Small intestine (tissue), 7 donors: ENCODE measurements around the gene HTT. TPM values are rescaled to one million over a fixed set of nuclear protein-coding genes. Genes with fewer than 3 reads are reported as not detected.

Experiments used
- DNase-seq, 2 donors: peaks; one replicate each; pipeline versions ENCODE4 v3.0.0 to v3.0.0-alpha.2; 2013
- FAIRE-seq: peaks from 2 replicates; lab custom pipeline; 2012; peaks lifted over from hg19 to GRCh38; lab: Jason Lieb, UNC
- H3K27ac ChIP-seq, 3 donors: one replicate each; pipeline ENCODE4 v1.5.1; 2013; ENCODE audit warnings: low read length in 2 of 3, mild to moderate bottlenecking in 2 of 3, control low read depth in 1 of 3, inconsistent platforms in 1 of 3, low read depth in 1 of 3, moderate library complexity in 1 of 3
- H3K27me3 ChIP-seq, 3 donors: one replicate each; pipeline ENCODE4 v1.6.1; 2013; ENCODE audit warnings: low read length in 3 of 3, inconsistent platforms in 1 of 3; ENCODE audit not compliant: control insufficient read depth in 3 of 3, insufficient read depth in 3 of 3
- H3K36me3 ChIP-seq, 3 donors: one replicate each; pipeline ENCODE4 v1.6.1; 2013; ENCODE audit warnings: low read length in 3 of 3, inconsistent platforms in 1 of 3, low read depth in 1 of 3, mild to moderate bottlenecking in 1 of 3, moderate library complexity in 1 of 3; ENCODE audit not compliant: control insufficient read depth in 3 of 3, insufficient read depth in 2 of 3
- H3K4me1 ChIP-seq, 3 donors: one replicate each; pipeline ENCODE4 v1.6.1; 2013; ENCODE audit warnings: low read length in 2 of 3, inconsistent platforms in 1 of 3, low read depth in 1 of 3, mild to moderate bottlenecking in 1 of 3, moderate library complexity in 1 of 3; ENCODE audit not compliant: control insufficient read depth in 3 of 3, insufficient read depth in 2 of 3
- H3K4me3 ChIP-seq, 3 donors: one replicate each; pipeline ENCODE4 v1.5.1; 2013; ENCODE audit warnings: low read length in 3 of 3, control low read depth in 1 of 3, inconsistent platforms in 1 of 3, low read depth in 1 of 3, mild to moderate bottlenecking in 1 of 3, moderate library complexity in 1 of 3
- H3K9me3 ChIP-seq, 2 donors: one replicate each; pipeline ENCODE4 v1.6.1; 2013; ENCODE audit warnings: low read depth in 1 of 2, low read length in 1 of 2; ENCODE audit not compliant: control insufficient read depth in 2 of 2, insufficient read depth in 1 of 2
- WGBS, 3 donors: extraction: QIAGEN DNeasy Blood & Tissue Kit; methylation state at CpG; one replicate each; pipeline ENCODE4 v1.1.7; 2013; 5-methylcytosine and 5-hydroxymethylcytosine counted together
- polyA plus RNA-seq, 4 donors: library from polyadenylated mRNA; stranded (reverse) in 3 of 4; unstranded in 1 of 4; fragments of 200-250 nt in 3 of 4; fragments of 120-200 nt in 1 of 4; gene quantifications; one replicate each; pipeline versions ENCODE4 v1.2.1 to v1.2.3, GENCODE V29; 2013
- donor health status: healthy with polysubstance abuse.
- donor health status: control.
- donor health status: control.
- donor health status: Bipolar disorder and iron deficiency.
- donor health status: healthy.

The HTT gene
- polyA plus RNA-seq, 4 donors: 10.3 to 28.8 (median 14.8) TPM

DNA sequence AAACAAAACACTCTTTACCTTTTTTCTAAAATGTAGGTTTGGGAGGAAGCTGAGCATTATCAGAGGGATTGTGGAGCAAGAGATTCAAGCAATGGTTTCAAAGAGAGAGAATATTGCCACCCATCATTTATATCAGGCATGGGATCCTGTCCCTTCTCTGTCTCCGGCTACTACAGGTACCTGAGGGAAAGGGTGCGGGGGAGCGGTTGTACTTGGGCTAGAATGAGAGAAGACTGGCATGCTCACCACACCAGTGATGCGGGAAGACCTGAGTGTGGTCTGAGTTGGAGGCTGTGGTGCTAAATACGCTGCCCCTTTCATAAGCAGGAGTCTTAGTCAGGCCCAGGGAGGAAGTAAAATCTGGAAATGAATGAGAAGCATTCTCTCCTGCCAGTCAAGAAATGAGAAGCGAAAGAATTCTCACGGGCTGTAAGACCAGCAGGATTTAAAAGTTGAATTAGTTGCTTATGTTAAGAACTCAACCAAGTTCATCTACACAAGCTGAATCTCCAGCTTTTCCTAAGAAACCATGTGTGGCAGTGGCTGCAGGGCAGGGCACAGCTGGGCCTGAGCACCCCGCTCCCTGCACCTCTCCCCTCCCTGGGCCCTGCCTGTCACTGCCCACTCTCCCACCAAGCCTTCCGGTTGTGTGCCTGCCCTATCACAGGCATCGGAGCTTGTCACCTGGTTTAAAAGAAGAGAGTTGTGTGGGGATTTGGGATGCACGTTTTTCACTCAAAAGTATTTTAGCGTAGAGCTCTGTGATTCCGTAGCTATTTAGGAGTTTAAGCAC, 149.7 kb downstream of the HTT start:
- DNase-seq (no peak), FAIRE-seq (no peak)
- Histone ChIP-seq H3K36me3 (peaks cover 23 to 88% (median 40%) of the 10 kb centered on the region in 3 donors), H3K4me3 (no peak overlapping the region), H3K27ac (peak overlapping the region in 1 of 3 donors; percentile 18), H3K4me1 (no peaks in the 10 kb centered on the region), H3K9me3 (no peaks in the 10 kb centered on the region), H3K27me3 (no peaks in the 10 kb centered on the region)
- 94 to 97% (median 97%) methylated on average over 13 of the region's 13 CpGs for WGBS, 3 donors

DNA sequence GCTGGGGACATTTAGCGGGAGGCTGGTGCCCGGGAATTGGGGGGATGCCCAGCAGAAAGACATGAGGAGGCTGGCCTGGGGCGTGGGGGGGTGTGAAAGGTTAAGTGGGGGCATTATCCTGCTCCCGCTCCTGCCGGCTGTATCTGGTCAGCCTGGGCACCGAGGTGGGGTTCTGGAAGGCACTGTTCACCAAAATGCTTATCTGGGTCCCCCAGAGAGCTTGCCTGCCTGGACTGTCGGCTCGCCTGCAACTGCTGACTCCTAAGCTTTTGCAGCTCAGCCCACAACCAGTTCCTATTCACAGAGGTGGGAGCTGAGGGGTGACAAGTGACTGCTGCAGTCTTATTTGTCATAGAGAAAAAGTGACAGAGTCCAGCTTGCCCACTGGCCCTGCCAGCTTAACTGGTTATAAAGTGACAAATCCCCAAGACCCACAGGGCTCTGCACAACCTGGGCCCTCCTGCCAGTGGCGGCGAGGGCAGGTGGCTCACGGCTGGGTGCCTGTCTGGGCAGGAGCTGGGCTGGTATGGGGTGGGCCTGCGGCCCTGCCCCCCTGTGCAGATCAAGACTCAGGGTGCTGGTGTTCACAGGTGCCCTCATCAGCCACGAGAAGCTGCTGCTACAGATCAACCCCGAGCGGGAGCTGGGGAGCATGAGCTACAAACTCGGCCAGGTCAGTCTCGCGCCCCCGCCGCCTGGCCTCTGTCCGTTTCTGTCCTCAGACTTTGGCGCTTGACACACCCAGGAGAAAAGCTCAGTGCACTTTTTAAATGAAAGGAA, 150.8 kb downstream of the HTT start:
- peak overlapping the region in 1 of 3 donors; percentile 21 for H3K27ac ChIP-seq
- DNase-seq: no peak

DNA sequence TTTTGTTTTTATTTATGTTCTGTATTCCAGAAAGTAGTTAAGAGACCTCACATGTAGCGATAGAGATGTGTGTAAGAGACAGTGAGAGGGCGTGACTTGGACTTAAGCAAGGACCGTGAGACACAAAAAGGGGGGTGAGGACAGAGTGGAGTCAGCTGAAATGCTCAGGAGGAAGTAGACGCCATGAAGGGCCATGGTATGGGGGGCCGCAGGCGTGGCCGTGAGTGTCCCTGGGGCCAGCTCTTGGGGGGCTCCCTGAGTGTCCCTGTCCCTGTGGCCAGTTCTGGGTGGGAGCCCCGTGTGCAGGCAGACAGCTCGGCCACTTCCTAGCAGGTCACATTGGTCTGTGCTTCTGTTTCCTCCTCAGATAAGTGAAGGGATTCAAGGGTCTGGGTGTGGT, 151.5 kb downstream of the HTT start:
- no peaks in the 10 kb centered on the region for H3K27me3 ChIP-seq
- peak overlapping the region in 2 of 3 donors; percentile 33 to 75 for H3K27ac ChIP-seq
- FAIRE-seq: no peak
- H3K9me3 ChIP-seq: no peaks in the 10 kb centered on the region
- H3K4me1 ChIP-seq: no peaks in the 10 kb centered on the region
- H3K36me3 ChIP-seq: peaks cover 23 to 90% (median 40%) of the 10 kb centered on the region in 3 donors
- no peak for DNase-seq
- WGBS, 3 donors: 80 to 88% (median 87%) methylated on average over 9 of the region's 9 CpGs
- H3K4me3 ChIP-seq: no peak overlapping the region

More for the DNA sequence above, 150.8 kb downstream of the HTT start:
- WGBS, 3 donors: 88 to 92% (median 91%) methylated on average over 22 of the region's 22 CpGs
- Histone ChIP-seq H3K27me3 (no peaks in the 10 kb centered on the region), H3K9me3 (no peaks in the 10 kb centered on the region), H3K36me3 (peaks cover 23 to 88% (median 43%) of the 10 kb centered on the region in 3 donors), H3K4me1 (no peaks in the 10 kb centered on the region), H3K4me3 (no peak overlapping the region)
- FAIRE-seq: no peak

DNA sequence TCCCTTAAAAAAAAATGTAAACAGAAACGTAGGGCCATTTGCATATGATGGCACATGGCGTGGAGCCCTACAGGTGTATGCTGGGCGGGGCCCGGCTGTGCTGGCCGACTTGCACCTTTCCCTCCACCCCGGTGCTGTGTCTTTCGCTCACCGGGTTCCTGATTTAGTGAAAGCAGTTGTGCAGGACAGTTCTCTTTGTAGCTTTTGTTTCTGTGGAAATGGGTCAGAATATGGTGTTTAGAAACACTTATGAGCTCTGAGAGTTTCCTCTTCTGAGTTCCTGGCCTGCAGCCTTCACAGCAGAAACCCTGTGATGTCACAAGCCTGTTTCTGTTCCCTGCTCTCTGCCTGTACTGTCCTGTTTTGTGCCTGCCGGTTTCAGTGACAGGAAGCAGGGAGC, 152.0 kb downstream of the HTT start:
- WGBS, 3 donors: 35 to 59% (median 38%) methylated on average over 9 of the region's 9 CpGs
- no peaks in the 10 kb centered on the region for H3K4me1 ChIP-seq
- H3K36me3 ChIP-seq: peaks cover 23 to 90% (median 38%) of the 10 kb centered on the region in 3 donors
- no peaks in the 10 kb centered on the region for H3K9me3 ChIP-seq
- H3K27ac ChIP-seq: peak overlapping the region in 1 of 3 donors; percentile 75
- peak in 1 of 2 donors; percentile 17 for DNase-seq
- FAIRE-seq: no peak
- H3K27me3 ChIP-seq: no peaks in the 10 kb centered on the region
- H3K4me3 ChIP-seq: no peak overlapping the region

DNA sequence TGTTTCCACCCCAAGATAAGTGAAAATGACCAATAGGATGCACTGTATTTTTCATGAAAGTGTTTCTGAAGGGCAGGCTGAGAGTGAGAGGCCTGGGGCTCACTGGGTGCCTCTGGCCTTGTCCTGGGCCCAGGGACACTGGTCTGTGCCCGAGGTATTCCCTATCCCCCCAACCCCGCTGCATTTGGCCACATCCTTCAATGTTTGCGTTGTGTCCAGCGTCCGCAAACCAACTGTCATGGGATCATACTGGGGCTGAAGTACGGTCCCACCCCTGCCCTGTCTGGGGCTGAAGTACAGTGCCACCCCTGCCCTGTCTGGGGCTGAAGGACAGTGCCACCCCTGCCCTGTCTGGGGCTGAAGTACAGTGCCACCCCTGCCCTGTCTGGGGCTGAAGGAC, 152.5 kb downstream of the HTT start:
- DNase-seq: no peak
- 83 to 87% (median 87%) methylated on average over 6 of the region's 6 CpGs for WGBS, 3 donors
- Histone ChIP-seq H3K27me3 (no peaks in the 10 kb centered on the region), H3K36me3 (peaks cover 24 to 92% (median 36%) of the 10 kb centered on the region in 3 donors), H3K4me1 (no peaks in the 10 kb centered on the region), H3K4me3 (no peak overlapping the region), H3K9me3 (no peaks in the 10 kb centered on the region), H3K27ac (peak overlapping the region in 1 of 3 donors; percentile 60)
- no peak for FAIRE-seq

DNA sequence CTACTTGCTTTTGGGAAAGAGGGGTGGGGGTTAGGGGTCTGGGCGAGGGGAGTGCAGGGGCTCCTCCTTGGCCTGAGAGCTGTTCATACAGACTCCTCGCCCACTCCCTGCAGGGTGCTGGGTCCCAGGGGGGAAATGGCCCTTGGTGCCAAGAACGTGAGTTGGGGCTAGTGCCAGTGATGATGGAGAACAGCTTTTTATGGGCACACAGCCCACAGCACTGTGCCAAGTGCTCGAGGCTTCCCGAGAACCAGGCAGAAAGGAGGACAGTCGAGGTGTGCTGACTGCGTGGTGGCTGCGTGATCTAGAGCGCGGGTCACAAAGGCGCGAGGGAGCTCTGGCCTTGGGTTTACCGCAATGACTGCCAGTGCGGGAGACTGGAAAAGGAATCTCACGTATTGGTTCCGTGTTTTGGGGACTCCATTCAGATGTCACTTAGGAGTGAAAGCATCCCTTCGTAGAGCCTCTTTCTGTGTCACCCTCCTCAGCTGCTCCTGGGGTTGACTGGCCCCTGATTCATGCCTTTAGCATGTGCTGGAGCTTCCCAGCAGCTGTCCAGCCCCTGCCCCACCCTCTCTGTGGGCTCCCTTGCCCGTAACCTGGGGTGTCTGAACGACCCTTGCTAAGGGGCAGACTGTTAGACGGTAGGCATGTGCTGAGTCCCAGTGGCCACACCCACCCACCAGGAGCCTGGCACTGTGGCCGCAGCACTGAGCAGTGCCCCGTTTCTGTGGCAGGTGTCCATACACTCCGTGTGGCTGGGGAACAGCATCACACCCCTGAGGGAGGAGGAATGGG, 153.6 kb downstream of the HTT start:
- FAIRE-seq (no peak), DNase-seq (no peak)
- no peaks in the 10 kb centered on the region for H3K4me1 ChIP-seq

DNA sequence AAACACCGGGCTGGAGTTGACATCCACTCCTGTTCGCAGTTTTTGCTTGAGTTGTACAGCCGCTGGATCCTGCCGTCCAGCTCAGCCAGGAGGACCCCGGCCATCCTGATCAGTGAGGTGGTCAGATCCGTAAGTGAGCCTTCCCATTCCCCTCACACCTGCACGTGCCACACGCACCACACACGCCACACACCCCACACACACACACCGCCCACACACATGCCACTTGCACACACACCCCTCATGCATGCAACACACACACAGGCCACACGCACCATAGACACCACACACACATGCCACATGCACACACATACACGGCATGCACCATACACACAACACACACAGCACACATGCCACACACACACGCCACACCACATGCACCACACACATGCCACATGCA, 154.4 kb downstream of the HTT start:
- H3K27me3 ChIP-seq: no peaks in the 10 kb centered on the region
- no peaks in the 10 kb centered on the region for H3K4me1 ChIP-seq
- H3K9me3 ChIP-seq: no peaks in the 10 kb centered on the region
- H3K36me3 ChIP-seq: peaks cover 16 to 93% (median 44%) of the 10 kb centered on the region in 3 donors
- 93 to 98% (median 97%) methylated on average over 13 of the region's 13 CpGs for WGBS, 3 donors
- no peak overlapping the region for H3K4me3 ChIP-seq
- FAIRE-seq (no peak), DNase-seq (no peak)
- H3K27ac ChIP-seq: no peak overlapping the region

More for the DNA sequence above, 153.6 kb downstream of the HTT start:
- H3K9me3 ChIP-seq: no peaks in the 10 kb centered on the region
- H3K4me3 ChIP-seq: no peak overlapping the region
- no peak overlapping the region for H3K27ac ChIP-seq
- 86 to 92% (median 88%) methylated on average over 23 of the region's 23 CpGs for WGBS, 3 donors
- H3K27me3 ChIP-seq: no peaks in the 10 kb centered on the region
- peaks cover 20 to 92% (median 39%) of the 10 kb centered on the region in 3 donors for H3K36me3 ChIP-seq

DNA sequence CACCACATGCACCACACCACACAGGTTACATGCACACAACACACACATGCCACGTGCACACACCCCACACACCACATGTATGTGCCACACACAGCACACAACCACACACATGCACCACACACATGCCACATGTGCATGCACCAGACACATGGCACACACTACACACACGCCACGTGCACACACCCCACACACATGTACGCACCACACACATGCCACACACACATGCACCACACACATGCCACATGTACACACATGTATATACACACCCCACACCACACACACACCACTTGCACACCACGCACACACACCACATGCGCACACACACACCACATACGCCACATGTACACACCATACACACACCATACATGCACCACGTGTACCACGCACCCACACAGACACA, 154.8 kb downstream of the HTT start:
- no peaks in the 10 kb centered on the region for H3K27me3 ChIP-seq
- FAIRE-seq: no peak
- H3K9me3 ChIP-seq: no peaks in the 10 kb centered on the region
- H3K4me3 ChIP-seq: no peak overlapping the region
- no peak overlapping the region for H3K27ac ChIP-seq
- no peak for DNase-seq
- 95 to 99% (median 97%) methylated on average over 9 of the region's 9 CpGs for WGBS, 3 donors
- H3K36me3 ChIP-seq: peaks cover 13 to 93% (median 40%) of the 10 kb centered on the region in 3 donors
- H3K4me1 ChIP-seq: no peaks in the 10 kb centered on the region
